DMS 273 (cell line): ENCODE measurements around the gene LPAR1.
"Not testable (repeated sequence)": the region's sequence is repeated elsewhere in the genome, so short reads cannot be mapped to it uniquely, and the experiment has no call there.

ENCODE experiments used
- DNase-seq: peaks from one replicate; lab custom pipeline; 2025; ENCODE audit not compliant: unreplicated experiment; lab: John Stamatoyannopoulos, UW

Gene LPAR1, protein sequence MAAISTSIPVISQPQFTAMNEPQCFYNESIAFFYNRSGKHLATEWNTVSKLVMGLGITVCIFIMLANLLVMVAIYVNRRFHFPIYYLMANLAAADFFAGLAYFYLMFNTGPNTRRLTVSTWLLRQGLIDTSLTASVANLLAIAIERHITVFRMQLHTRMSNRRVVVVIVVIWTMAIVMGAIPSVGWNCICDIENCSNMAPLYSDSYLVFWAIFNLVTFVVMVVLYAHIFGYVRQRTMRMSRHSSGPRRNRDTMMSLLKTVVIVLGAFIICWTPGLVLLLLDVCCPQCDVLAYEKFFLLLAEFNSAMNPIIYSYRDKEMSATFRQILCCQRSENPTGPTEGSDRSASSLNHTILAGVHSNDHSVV

DNA sequence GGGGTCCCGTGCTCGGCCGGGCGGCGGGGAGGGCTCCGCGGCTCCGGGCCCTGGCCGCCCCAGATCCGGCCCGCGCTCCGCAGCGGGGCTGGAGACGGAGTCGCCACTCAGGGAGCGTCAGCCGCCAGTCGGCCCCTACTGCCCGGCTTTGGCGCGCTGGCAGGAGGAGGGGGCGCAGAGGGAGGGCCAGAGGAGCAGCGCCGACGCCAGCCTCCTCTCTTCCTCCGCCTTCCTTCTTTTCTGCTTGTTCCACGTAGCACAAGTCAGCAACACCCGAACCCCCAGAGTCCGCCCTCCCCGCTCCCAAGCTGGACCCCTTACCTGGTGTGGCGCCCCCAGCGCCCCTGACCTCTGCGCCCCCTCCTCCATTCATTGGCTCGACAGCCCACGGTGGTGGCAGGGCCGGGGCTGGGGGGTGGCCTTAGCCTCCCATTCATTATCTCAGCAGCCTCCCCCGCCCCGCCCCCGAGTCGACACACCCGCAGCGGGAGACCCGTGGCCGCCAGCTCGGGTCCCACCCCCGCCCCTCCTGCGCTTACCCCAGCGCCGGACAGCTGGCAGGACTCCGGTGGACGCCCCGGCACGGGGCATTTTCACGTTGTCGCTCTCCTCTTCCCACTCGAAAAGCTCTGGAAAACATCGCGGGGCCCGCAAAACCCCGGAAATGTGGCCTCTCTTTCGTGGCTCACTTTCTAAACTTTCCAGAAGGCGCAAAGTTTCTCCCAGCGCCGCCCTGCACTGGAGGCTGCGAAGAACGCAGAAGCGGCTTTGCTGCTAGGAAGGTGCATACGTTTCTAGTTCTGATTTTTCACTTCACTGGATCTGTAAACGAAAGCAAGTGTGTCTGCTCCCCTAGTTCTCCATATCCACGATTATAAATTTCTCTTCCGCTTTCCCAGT, at the start of gene LPAR1:
LPAR1 (minus strand) TSS at position 140 of the 900 bp plus-strand sequence. CDS start 66,353 bp downstream, outside the sequence.
- DNase-seq: peak; percentile 75

DNA sequence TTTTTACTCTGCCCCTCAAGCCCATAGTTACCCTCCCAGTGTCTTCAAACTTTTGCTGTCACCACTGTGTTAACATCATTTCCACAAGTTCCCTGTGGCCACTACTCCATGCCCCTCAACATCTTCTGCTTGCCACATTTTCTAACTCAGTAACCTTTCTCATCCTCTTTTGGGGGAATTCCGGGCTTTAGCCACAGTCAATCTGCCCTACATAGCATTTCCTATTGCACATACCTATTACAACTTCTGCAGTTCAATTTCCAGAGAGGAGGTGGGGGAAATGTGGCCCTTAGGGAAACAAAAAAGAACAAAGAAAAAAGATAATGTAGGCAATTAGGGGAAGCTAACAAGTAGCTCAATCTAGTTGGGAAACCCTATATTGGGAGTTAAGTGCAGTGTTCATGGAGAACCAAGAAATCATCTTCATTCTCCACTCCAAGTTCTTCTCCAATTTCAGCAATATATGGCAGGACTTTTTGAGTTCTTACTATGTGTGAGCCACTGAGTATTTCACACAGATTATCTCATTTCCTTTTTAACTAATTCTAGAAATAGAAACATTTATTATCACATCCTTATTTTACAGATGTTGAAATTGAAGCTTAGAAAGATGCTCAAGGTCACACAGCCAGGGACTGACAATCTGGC, 40.2 kb upstream of the LPAR1 start:
- no peak for DNase-seq

DNA sequence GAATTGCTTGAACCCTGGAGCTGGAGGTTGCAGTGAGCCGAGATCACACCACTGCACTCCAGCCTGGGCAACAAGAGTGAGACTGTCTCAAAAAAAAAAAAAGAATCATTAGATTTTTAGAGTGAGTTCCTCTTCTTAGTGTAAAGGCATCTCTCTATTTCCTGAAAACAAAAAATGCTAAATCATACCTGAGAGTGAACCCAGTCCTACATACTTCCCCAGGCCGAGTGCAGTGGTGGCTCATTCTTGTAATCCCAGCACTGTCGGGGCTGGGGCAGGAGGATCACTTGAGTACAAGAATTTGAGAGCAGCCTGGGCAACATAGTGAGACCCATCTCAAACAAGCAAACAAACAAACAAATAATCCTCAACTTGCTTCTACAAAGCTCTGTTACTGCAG, 38.2 kb upstream of the LPAR1 start:
- DNase-seq: no peak

DNA sequence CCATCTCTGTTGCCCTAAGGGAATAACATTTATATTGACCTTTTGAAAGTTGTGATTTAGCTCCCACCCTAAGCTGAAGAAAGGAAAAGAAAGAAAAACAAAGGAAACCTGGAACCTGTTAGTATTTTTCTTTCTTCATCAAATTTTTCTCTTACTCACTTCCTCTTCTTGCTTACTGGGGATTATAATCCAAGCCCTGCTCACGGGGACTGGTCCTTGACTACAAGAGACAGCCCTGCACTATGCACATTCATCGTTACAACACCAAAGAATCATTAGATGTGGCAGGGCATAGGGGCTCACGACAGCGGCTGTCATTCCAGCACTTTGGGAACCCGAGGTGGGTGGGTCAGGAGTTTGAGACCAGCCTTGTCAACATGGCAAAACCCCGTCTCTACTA, 37.8 kb upstream of the LPAR1 start:
- DNase-seq: no peak

- no peak for DNase-seq
Measured at GRCh38 chr9:111074395-111074794, 36.1 kb upstream of the LPAR1 start.

- DNase-seq: no peak
Measured at GRCh38 chr9:111069183-111069582, 30.9 kb upstream of the LPAR1 start.

GRCh38 chr9:111068771-111069170, 30.5 kb upstream of the LPAR1 start:
- DNase-seq: no peak

GRCh38 chr9:111068383-111068730, 30.1 kb upstream of the LPAR1 start:
- DNase-seq: no peak

- DNase-seq: no peak
Measured at GRCh38 chr9:111066468-111066867, 28.2 kb upstream of the LPAR1 start.

DNA sequence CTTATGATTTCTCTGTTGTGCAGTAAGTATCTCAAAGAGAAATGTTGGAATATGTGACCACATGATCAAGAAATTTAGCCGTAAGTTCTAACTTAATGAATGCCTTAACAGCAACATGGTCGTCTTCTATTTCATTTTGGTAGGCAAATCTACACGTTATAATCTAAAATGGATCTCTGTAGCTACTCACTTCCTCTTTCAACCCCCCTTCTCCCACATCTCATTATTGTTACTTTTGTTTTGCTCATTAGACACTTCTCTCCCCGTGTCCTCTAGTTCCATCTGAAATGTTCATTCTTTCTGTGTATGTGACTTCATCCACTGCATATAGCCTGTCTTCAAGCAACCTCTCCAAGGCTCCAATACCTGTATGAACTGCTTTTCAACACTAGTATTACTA, 27.1 kb upstream of the LPAR1 start:
- DNase-seq: no peak

GRCh38 chr9:111064160-111064837, 26.0 kb upstream of the LPAR1 start:
- no peak for DNase-seq

DNA sequence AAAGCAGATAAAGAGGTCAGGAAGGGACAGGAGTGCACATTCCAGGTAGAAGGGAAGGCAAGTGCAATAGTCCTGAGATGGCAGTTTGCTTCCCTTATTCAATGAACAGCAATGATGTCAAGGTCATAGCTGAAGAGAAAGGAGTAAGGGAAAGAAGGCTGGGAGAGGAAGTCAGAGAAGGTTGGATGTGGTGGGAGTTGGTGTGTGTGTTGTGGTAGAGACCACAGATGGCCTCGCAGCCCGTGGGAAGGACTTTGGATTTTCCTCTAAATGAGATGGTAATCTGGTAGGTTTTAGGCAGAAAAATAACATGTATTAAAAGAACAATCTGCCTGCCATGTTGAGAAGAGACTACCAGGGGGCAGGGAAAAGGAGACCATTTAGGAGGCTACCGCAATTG, 25.1 kb upstream of the LPAR1 start:
- DNase-seq: no peak

GRCh38 chr9:111058166-111058565, 19.9 kb upstream of the LPAR1 start:
- DNase-seq: no peak

- peak; percentile 65 for DNase-seq
Measured at GRCh38 chr9:111056538-111056937, 18.3 kb upstream of the LPAR1 start.

DNA sequence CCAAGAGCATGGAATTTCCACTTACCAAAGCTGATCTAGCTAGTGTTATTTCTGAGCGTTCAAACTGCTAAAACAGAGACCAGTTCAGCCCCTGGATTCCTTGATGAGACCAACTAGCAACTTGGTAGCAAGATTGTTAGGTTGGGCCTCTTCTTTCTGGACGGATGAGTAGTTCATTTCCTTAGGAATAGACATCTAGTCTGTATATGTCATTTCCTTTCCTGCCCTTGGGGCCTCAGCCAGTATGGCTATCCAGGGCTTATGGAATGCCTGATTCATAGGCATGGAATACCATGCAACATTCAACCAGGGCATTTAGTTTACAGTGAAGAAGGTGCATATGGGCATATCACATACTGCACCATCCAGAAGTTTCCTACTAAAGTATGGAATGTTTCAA, 14.5 kb upstream of the LPAR1 start:
- DNase-seq: no peak

- DNase-seq: no peak
Measured at GRCh38 chr9:111051400-111051799, 13.1 kb upstream of the LPAR1 start.

DNA sequence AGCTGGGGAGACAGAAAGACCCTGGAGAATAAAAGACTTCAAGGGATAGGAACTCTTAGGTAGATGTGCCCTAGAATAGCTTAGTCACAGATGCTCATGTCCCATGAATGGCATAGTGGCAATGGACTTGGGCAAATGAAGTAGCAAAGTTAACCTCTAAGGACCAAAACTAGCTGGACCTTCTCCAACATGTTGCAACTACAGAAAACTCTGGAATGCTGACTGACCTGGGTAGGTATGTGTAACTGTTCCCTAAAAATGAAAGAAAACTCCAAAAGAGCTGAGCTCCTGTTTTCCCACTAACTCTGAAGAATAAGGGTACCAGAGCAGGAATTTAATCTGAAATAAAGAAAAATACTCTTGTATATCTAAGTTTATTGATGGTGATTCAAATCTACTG, 12.5 kb upstream of the LPAR1 start:
- DNase-seq: no peak

GRCh38 chr9:111047287-111047686, 9.0 kb upstream of the LPAR1 start:
- not testable (repeated sequence) for DNase-seq

- no peak for DNase-seq
Measured at GRCh38 chr9:111041902-111042301, 3.6 kb upstream of the LPAR1 start.

GRCh38 chr9:111040494-111040893, 2.2 kb upstream of the LPAR1 start:
- no peak for DNase-seq

GRCh38 chr9:111039231-111039906, 1.1 kb upstream of the LPAR1 start:
- DNase-seq: no peak
